Activated T-helper 1 cell treated with anti-CD3 and anti-CD28 coated beads, Interleukin-2, amount 50 U/mL, for 16 hours (primary cell): ENCODE results near the gene ISL2.

Source experiments
- DNase-seq, 2 donors: peaks; one replicate each; pipeline ENCODE4 v3.0.0-alpha.2; 2020; ENCODE audit warnings: low read depth in 1 of 2, low spot score in 1 of 2

The ISL2 gene

DNA sequence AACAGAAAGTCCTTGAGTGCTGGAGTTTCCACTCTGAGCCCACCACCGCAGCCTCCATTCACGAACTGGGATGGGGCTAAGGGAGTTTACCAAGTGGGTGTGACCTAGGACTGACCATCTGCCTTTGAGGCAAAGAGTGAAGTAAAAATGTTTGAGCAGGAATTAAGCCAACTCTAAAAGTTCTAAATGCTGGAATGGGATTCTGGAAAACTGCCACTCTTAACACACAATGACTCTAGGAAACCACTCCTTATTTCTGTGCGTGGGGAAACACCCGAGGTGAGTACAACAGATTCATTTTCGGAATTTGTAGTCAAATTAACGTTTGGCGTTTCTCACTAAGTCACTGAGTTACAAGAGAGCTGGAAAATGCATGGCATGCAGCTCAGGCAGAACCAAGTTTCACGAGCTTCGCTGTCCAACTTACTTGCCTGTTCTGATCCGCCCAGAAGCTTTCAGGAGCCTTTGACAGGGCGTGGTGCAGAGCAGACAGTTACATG lies 31.6 kb downstream of the ISL2 start:
- DNase-seq: no peak

DNA sequence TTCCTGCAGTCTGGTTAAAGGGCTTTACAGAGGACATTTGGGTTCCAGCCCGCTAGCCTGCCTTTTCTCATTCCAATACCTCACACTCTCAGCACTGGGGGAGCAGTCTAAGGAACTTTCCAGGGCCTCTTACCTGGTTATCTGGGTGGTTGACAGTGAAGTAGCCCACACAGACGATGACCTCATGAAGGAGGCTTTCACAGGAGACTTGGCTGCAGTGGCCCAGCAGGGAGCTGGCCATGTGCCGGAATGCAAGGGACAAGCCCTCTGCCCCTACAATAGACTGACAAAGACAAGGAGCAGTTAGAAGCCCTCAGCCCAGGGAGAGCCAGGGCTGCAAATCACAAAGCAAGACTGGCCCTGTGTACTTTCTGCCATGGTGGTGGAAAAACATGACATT lies 39.5 kb downstream of the ISL2 start:
- no peak for DNase-seq

DNA sequence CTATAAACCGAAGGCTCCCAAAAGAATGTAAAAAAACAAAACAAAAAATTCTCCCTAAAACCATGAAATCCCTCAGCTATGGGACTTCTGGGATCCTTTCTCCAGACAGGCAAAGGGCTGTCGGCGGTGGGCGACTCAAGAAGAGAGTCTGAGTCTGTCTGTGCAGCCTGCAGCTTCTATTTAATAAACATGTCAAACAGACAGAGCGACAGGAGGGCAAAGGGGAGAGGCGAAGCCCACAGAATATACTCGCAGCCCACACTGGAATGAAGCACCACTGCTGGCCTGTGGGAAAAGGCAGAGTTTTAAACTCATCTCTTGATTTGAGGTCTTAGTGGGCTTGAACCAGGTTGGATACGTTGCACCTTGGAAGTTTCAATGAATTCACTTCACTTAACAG lies 40.2 kb downstream of the ISL2 start:
- DNase-seq: no peak

DNA sequence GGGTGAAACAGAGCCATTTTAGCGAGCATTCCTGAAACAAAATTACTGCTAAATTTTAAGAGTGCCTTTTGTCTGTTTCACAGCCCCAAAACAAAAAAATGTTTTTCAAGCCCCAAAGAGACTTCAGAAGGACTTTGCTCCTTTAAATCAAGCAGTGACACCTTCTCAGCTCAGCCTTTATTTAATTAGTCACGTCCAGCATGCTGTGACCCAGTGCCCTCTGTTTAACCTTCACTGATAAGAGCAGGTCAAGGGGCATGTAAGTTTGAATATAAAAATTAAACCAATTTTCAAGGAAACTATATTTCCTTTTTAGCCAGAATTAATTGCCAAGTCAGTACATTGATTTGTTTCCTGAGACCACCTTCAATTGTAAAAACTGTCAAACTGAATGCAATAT lies 40.6 kb downstream of the ISL2 start:
- no peak for DNase-seq

DNA sequence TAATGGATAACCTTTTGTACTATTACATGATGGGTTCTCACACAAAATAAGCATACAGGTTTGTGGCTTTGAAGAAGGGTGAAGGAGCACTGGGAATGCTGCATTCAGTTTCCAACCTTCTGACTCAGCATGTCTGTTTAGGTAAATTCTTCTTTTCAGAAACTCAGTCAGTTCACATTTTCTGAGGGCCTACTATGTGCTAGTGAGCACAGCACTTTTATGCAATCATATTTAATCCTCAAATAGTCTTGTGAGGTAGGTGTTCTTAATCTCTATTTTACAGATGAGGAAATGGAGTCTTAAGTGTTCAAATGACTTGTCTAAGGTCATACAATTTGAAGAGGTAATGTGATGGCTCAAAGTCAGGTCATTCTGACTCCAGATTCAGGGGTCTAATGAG lies 41.2 kb downstream of the ISL2 start:
- no peak for DNase-seq

DNA sequence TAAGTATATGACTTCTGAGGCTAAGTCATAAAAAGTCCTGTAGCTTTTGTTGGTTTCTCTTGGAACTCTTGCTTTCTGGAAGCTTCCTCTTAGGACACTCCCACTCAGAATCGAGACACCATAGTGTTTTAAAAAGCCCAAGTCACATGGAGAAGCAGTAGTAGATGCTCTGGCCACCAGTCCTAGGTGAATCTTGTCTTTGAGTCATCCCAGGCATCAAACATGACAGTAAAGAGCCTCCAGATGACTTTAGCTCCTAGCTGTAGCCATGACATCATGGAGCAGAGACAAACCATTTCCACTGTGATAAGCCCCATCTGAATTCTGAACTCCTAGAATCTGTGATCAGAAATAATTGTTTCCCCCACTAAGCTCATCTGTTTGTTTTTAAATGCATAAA lies 42.1 kb downstream of the ISL2 start:
- no peak for DNase-seq

DNA sequence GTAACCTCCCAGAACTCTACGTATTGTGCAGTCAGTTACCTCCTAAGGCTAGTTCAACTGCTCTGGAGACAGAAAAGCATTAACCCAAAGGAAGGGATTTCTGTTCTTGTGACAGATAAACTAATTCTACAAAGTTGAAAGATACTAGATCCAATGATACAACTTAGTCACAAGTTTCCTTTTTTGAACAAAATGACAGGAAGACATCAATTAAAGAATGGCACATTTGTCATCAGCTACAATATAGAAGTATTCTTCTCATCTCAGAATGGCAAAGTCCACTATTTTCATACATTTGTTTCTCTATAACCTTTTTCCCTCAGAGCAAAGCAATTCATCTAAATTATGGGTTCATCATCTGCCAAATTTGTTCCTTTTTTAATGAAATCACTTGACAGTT lies 43.7 kb downstream of the ISL2 start:
- no peak for DNase-seq

DNA sequence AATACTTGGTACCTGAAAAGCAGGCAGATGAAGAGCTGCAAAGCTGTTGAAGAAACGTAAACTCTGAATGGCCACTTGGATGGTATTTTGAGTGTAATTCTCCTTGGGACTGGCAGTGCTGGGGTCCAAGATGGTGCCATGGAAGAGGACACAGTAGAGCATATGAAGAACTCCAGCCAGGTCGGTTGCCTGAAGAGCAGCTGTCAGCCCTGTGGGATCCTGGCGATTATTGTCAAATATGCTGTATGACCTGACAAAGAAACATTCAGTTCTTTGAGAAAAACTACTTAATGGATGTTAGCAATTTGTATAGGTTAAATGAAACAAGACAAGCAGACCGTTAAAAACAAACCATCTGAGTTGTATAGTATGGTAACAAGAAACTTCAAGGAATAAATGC lies 44.8 kb downstream of the ISL2 start:
- DNase-seq: no peak

DNA sequence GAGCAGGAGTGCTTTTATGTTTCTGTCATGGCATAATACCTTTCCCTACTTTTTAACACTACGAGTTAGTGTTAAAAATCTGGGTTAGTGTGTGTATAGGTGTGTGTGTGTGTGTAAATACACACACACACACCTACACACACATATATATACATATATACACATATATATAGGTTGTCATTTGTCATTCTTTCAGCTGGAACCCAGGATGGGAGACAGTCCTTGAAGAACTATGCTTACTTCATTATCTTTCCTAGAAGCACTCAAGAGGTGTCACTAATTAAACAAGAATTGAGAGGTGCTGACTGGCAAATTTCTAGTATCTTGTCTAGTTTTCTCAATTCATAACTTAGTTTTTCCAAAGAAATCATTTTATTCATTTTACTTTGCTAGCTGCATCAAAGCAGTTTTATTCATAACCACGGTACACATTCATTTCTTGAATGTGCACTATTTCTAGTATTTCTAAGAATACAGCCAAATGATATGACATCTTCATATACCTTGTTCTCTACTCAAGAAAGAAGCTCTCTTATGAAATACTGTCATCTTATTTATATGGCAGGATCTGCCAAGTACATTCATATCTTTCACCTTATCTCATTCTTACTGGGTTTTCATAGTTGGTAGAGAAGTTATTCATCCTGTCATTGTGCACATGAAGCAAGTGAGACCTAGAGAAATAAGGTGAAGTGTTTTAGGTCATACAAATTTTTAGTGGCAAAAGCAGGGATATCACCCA lies 46.6 kb downstream of the ISL2 start:
- DNase-seq: no peak

DNA sequence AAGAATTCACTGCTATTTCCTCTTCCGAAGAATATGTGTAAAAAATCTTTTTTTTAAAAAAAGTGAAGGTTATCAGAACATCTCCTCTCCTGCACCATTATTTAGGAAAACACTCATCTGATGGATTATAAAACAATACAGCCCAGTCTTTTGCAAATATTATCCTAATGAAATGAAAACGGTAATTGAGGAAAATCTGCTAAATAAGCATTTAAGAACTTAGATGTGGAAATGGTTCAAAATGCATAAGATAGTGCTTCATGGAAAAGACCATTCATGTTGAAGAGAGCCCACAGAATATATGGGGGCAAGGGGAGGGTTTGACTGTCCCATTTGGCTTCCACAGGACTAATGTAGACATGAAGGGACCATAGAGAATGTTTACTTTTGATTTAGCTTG lies 47.8 kb downstream of the ISL2 start:
- no peak for DNase-seq

DNA sequence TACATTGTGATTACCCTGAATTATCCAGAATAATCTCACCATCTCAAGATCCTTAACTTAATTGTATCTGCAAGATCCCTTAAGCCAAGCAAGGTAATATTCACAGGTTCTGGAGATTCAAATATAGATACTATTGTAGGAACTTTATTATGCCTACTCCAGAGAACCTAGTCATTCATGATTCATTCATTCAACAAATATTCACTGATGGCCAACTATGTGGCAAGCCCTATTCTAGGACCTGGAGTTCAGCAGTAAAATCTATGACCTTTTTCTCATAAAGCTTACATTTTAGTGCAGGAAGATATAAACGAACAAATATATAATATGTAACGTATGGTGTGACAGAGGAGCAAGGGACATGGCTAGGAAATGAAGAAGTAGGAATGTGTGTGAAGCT lies 49.6 kb downstream of the ISL2 start:
- DNase-seq: no peak

DNA sequence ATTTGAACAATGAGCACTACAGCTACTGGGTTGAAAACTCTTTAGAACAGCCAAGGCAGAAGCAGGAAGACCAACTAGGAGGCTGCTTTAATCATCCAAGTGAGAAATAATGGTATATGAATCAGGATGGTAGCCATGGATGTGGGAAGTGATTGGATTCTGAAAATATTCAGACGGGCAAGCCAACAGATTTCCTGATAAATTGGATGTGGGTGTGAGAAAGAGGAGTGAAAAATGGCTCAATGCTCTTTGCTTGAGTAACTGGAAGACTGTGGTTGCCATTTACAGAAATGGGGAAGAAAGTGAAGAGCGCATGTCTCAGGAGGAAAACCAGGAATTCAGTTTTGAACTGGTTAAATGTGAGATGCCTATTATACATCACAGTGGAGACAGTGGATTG lies 50.4 kb downstream of the ISL2 start:
- DNase-seq: no peak

DNA sequence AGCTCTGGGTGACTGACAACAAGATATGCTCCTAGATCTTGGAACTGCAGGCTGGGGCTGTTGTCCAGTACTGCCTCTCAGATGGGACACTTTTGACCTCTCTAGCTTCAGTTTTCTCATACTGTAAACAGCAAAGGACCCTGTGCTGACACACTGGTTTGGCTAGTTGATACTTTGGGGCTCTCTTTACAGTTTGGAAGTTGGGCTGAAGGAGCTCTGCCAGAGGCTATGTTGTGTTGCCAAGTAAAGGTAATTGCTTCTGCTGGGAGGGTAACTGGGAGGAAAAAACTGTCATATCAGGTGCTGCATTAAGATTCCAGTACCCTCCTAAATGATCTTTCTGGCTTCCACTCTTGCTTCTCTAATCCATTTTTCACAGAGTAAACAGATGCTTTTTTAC lies 54.0 kb downstream of the ISL2 start:
- DNase-seq: no peak

DNA sequence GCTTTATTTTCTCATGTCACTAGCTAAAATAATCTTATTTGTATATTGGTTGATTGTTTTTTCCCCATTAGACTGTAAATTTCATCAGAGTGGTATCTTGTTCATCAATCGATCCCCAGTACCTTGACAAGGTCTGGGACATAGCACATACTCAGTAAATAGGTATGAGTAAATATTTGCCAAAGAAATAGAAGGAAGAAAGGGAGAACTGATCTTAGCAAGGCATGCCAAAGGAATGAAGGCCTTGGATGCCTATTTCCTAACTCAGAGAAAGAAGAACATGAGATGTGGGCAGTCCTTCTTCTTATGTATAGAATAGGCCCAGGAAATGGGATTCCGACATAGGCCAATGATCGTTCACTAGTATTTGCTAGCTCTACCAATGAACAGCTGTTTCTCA lies 54.7 kb downstream of the ISL2 start:
- no peak for DNase-seq

DNA sequence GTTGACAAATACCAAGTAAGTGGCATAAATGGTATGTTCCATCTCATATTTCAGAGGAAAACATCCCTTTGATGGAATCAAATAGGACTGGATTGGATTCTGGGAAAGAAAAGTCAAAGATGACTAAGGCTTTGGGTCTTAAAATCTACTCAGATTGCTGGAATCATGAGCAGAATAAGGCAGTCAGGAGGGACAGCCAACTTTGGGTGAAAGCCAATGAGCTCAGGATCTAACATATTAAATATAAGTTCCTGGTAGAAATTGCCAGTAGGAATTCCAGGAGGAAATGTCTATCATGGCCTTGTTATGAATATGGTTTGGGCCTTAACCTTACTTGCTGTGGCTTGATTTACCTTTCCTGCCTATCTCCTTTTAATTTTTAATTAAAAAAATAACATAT lies 55.3 kb downstream of the ISL2 start:
- DNase-seq: no peak
